Transverse colon (tissue), 4 donors: ENCODE data around the gene ALPK1. TPM values are rescaled to one million over a fixed set of nuclear protein-coding genes. Genes with fewer than 3 reads are reported as not detected.
A peak's percentile ranks its signal among the peaks of the same experiment; 100 is the strongest.
"Not testable (repeated sequence)": the region's sequence is repeated elsewhere in the genome, so short reads cannot be mapped to it uniquely, and the experiment has no call there.

Source experiments
- DNase-seq: peaks from one replicate; pipeline ENCODE4 v3.0.0-alpha.2; 2019
- H3K27ac ChIP-seq, 4 donors: fragments of 200-600 bp; sonication (generic); 2 replicates each; pipeline ENCODE4 v1.5.1; 2016 to 2018; ENCODE audit warnings: inconsistent platforms in 4 of 4
- H3K27me3 ChIP-seq: fragments of 200-600 bp; sonication (generic); 2 replicates; pipeline ENCODE4 v1.5.1; 2017; ENCODE audit warnings: inconsistent platforms
- H3K36me3 ChIP-seq, 4 donors: fragments of 200-600 bp; sonication (generic); 2 replicates each; pipeline ENCODE4 v1.5.1; 2017 to 2019; ENCODE audit warnings: inconsistent platforms in 4 of 4
- H3K4me1 ChIP-seq, 4 donors: fragments of 200-600 bp; sonication (generic); 2 replicates each; pipeline ENCODE4 v1.5.1; 2017 to 2020; ENCODE audit warnings: inconsistent platforms in 4 of 4
- H3K4me3 ChIP-seq, 4 donors: fragments of 200-600 bp; sonication (generic); 1 replicate in 1 of 4; 2 replicates in 3 of 4; pipeline versions ENCODE4 v1.5.1 to v1.6.1; 2017 to 2019; ENCODE audit warnings: inconsistent platforms in 4 of 4
- H3K9me3 ChIP-seq, 2 donors: fragments of 200-600 bp; sonication (generic); 2 replicates each; pipeline ENCODE4 v1.5.1; 2017 to 2019; ENCODE audit warnings: inconsistent platforms in 2 of 2
- EP300 ChIP-seq: sonication (generic); formaldehyde crosslinking; IDR thresholded peaks from one replicate; pipeline ENCODE4 v1.6.1; 2017; ENCODE audit warnings: antibody characterized with exemption, low read depth
- POLR2A ChIP-seq: fragments of 450-650 bp; IDR thresholded peaks from one replicate; pipeline ENCODE4 v1.6.1; 2016; ENCODE audit warnings: antibody characterized with exemption, mild to moderate bottlenecking, moderate library complexity
- POLR2AphosphoS5 ChIP-seq, 3 donors: sonication (generic); formaldehyde crosslinking; IDR thresholded peaks; one replicate each; pipeline ENCODE4 v1.6.1; 2016; ENCODE audit warnings: antibody characterized with exemption in 3 of 3
- WGBS, 2 donors: methylation state at CpG; one replicate each; pipeline ENCODE4 v1.1.5; 2018; ENCODE audit warnings: low coverage in 1 of 2; 5-methylcytosine and 5-hydroxymethylcytosine counted together
- in situ Hi-C, 4 donors: fragments of 200-750 bp; cut with MboI; loops; one replicate each; pipeline versions ENCODE4 v1.15.0 to v1.15.1; 2017; ENCODE audit warnings: low sequenced_read_pairs in 3 of 4, low pct_ligation_motif_present in 1 of 4, low pct_unique_long_range_greater_than_20kb in 1 of 4
- intact Hi-C: fragments of 100-400 bp; cut with DNase I; formaldehyde crosslinking; loops from one replicate; pipeline ENCODE4 v1.15.1; 2023; ENCODE audit warnings: low total_unique reads
- total RNA-seq, 4 donors: library from RNA; depleted of rRNA; stranded (reverse); fragments of >200 nt; gene quantifications; one replicate each; pipeline ENCODE4 v1.1.0, GENCODE V29; 2016
- TF ChIP-seq, protein P1 (sequence below), 5 experiments: fragments of 200-600 bp in 3 of 5; fragments of 450-650 bp in 2 of 5; sonication (generic) in 3 of 5; IDR thresholded peaks; 1 replicate in 2 of 5; 2 replicates in 3 of 5; pipeline ENCODE4 v1.5.1; 2016 to 2017; ENCODE audit warnings: antibody characterized with exemption in 5 of 5, inconsistent platforms in 3 of 5, mild to moderate bottlenecking in 2 of 5, moderate library complexity in 1 of 5

The ALPK1 gene
- total RNA-seq, 4 donors from 2014 or later: 15.5 to 45.1 (median 27.4) TPM

DNA sequence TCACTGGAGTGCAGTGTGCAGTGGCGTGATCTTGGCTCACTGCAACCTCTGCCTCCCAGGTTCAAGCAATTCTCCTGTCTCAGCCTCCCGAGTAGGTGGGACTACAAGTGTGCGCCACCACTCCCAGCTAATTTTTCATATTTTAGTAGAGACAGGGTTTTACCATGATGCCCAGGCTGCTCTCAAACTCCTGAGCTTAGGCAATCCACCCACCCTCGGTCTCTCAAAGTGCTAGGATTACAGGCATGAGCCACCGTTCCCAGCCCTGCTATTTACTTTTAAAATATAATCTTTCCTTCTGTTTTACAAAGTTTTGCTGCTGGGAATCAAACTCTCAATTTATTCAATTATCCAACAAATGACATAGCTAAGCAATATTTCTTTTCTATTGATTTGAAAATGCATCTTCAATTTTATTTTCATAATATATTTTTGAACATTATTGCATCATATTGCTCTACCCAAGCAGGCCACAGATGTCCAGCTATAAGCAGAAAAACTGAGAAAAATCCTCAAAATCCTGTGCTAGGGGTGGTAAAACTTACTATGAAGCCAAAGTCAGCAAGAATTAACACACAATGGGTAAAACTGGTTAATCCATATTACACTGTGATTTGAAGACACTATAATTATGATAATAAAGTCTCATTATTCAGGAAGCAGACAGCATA, 16.6 kb upstream of the ALPK1 start:
- no peaks in the 10 kb centered on the region for H3K36me3 ChIP-seq
- no peaks in the 10 kb centered on the region for H3K27me3 ChIP-seq
- TF ChIP-seq POLR2AphosphoS5 (IDR thresholded peaks at IDR 0.05) (no peak), EP300 (no peak), POLR2A (no peak)
- TF ChIP-seq, protein P1, sequence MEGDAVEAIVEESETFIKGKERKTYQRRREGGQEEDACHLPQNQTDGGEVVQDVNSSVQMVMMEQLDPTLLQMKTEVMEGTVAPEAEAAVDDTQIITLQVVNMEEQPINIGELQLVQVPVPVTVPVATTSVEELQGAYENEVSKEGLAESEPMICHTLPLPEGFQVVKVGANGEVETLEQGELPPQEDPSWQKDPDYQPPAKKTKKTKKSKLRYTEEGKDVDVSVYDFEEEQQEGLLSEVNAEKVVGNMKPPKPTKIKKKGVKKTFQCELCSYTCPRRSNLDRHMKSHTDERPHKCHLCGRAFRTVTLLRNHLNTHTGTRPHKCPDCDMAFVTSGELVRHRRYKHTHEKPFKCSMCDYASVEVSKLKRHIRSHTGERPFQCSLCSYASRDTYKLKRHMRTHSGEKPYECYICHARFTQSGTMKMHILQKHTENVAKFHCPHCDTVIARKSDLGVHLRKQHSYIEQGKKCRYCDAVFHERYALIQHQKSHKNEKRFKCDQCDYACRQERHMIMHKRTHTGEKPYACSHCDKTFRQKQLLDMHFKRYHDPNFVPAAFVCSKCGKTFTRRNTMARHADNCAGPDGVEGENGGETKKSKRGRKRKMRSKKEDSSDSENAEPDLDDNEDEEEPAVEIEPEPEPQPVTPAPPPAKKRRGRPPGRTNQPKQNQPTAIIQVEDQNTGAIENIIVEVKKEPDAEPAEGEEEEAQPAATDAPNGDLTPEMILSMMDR (IDR thresholded peaks at IDR 0.05): no peak
- WGBS, 2 donors: 77 to 100% methylated on average over 1 to 5 of the region's 5 CpGs
- no peak for DNase-seq
- no peaks in the 10 kb centered on the region for H3K9me3 ChIP-seq
- intact Hi-C loops (no loop called here), in situ Hi-C loops (loop anchor here in 1 of 4 donors (10.0 kb wide), 1 partner anchor 46 kb away; the partner anchor contains the start of gene AP1AR)
- peaks cover 3 to 27% (median 8%) of the 10 kb centered on the region in 4 donors for H3K4me1 ChIP-seq
- H3K27ac ChIP-seq: no peak overlapping the region
- H3K4me3 ChIP-seq: no peak overlapping the region

DNA sequence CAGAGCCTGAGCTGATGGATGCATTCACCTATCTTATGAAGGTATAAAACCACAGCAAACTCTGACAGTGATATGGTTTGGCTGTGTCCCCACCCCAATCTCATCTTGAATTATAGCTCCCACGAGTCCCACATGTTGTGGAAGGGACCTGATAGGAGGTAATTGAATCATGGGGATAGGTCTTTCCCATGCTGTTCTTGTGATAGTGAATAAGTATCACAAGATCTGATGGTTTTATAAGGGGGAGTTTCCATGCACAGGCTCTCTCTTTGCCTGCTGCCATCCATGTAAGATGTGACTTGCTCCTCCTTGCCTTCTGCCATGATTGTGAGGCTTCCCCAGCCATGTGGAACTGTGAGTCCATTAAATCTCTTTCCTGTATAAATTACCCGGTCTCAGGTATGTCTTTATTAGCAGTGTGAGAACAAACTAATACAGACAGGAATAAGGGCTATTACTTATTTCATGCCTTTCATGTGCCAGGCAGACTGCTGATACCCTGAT, 15.2 kb upstream of the ALPK1 start:
- in situ Hi-C loops: loop anchor here in 1 of 4 donors (10.0 kb wide), 1 partner anchor 47 kb away; the partner anchor contains the start of gene AP1AR
- H3K36me3 ChIP-seq, H3K27ac ChIP-seq, DNase-seq, H3K9me3 ChIP-seq, H3K27me3 ChIP-seq, intact Hi-C loops, H3K4me3 ChIP-seq: not testable (repeated sequence)
- 77 to 100% methylated on average over 2 of the region's 2 CpGs for WGBS, 2 donors
- H3K4me1 ChIP-seq: peaks cover 8 to 27% (median 14%) of the 10 kb centered on the region in 4 donors

DNA sequence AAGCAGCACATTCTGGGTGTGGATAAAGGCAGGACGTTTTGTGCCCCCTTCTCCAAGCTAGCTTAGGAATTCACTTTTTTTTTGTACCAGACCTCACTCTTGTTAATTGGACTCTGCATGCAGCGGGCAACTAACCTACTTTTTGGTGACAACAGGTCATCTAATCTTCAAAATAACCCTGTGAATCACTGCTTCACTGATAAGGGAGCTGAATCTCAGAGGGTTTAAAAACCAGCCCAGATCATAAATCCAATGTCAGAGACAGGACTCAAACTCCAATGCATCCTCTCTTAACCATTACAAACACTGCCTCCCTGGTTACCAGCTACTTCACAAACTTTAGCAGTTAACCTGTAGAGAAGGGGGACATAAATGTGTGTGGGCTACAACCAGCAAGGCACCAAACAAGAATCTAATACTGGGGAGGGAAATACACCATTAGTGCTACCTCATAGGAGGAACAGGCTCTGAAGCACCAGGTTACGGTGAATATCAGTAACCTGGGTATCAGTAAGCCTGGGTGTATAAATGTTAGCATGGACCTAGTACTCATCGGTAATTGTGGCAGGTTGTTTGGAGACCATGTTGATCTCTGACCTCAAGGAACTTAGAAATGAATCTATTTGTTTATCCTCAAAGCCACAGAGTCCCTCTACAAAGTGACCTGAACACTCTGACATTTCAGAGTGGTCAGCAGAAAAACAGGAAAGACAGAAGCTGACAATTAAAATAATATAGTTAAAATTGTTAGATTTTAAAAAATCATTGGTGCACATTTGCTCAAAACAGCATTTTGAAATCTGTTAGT, 14.1 kb upstream of the ALPK1 start:
- H3K9me3 ChIP-seq: no peaks in the 10 kb centered on the region
- no peak for TF ChIP-seq POLR2AphosphoS5 (IDR thresholded peaks at IDR 0.05)
- TF ChIP-seq, protein P1 (IDR thresholded peaks at IDR 0.05): no peak
- no peak for TF ChIP-seq POLR2A
- TF ChIP-seq EP300: no peak
- no peaks in the 10 kb centered on the region for H3K36me3 ChIP-seq
- 66% methylated on average over 4 of the region's 4 CpGs; no CpG with 5 or more reads in 1 of the 2 donors for WGBS, 2 donors
- intact Hi-C loops: no loop called here
- H3K4me1 ChIP-seq: peaks cover 8 to 27% (median 14%) of the 10 kb centered on the region in 4 donors
- H3K27me3 ChIP-seq: no peaks in the 10 kb centered on the region
- H3K4me3 ChIP-seq: peak overlapping the region in 1 of 4 donors; percentile 83
- in situ Hi-C loops: loop anchor here in 1 of 4 donors (10.0 kb wide), 1 partner anchor 48 kb away; the partner anchor contains the start of gene AP1AR
- DNase-seq: no peak
- H3K27ac ChIP-seq: no peak overlapping the region

DNA sequence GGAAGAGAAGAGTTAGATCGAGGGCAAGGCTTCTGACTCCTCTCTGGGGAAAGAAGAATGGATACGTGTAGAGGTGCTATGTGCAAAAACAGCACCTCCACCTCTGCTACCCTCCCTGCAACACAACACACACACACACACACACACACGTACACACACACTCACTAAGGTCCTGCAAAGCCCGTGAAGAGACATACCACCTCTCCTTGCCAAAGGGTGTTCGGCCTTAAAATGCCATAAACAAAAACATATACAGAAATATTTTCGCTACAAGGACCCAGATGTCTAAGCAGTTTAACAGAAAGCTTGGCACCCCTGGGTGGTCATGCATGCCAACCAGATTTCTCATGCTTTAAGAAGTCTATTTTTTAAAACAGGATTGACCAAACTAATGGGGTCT, 13.0 kb upstream of the ALPK1 start:
- intact Hi-C loops (no loop called here), in situ Hi-C loops (loop anchor here in 1 of 4 donors (10.0 kb wide), 1 partner anchor 49 kb away; the partner anchor contains the start of gene AP1AR)
- H3K4me3 ChIP-seq: peak overlapping the region in 3 of 4 donors; percentile 57 to 85 (median 83)
- DNase-seq: no peak
- no peaks in the 10 kb centered on the region for H3K9me3 ChIP-seq
- TF ChIP-seq EP300: no peak
- TF ChIP-seq POLR2AphosphoS5 (IDR thresholded peaks at IDR 0.05): no peak
- TF ChIP-seq, protein P1 (IDR thresholded peaks at IDR 0.05): no peak
- TF ChIP-seq POLR2A: no peak
- no peaks in the 10 kb centered on the region for H3K27me3 ChIP-seq
- H3K27ac ChIP-seq: peak overlapping the region; percentile 84 to 88 (median 86)
- 10 to 21% methylated on average over 4 to 6 of the region's 6 CpGs for WGBS, 2 donors
- H3K4me1 ChIP-seq: peaks cover 8 to 24% (median 14%) of the 10 kb centered on the region in 4 donors
- H3K36me3 ChIP-seq: no peaks in the 10 kb centered on the region
